Endothelial cell of umbilical vein (primary cell): ENCODE measurements around the gene RELCH. TPM values are rescaled to one million over a fixed set of nuclear protein-coding genes. Genes with fewer than 3 reads are reported as not detected.

ENCODE experiments used
- BruUV-seq: library from RNA; stranded (reverse); fragments of 400-500 nt; replicated peaks from 2 replicates; lab custom pipeline; 2021; lab: Mats Ljungman, UMichigan
- CTCF ChIA-PET: fragments of 300-600, 350-600 bp; sonication (Branson Sonifier 250); formaldehyde crosslinking; loops from one replicate; lab custom pipeline; 2021; ENCODE audit warnings: antibody characterized with exemption, inconsistent platforms; lab: Charles Lee
- POLR2A ChIA-PET: fragments of 300-600, 350-600 bp; sonication (Branson Sonifier 250); formaldehyde crosslinking; loops from one replicate; lab custom pipeline; 2021; ENCODE audit warnings: antibody characterized with exemption, inconsistent platforms; lab: Charles Lee
- DNase-seq: peaks from one replicate; pipeline ENCODE4 v3.0.0-alpha.2; 2011; ENCODE audit warnings: low read depth, low spot score
- FAIRE-seq: peaks from 2 replicates; lab custom pipeline; 2011; peaks lifted over from hg19 to GRCh38; lab: Jason Lieb, UNC
- H2AFZ ChIP-seq: 2 replicates; pipeline ENCODE4 v1.6.0; 2012; ENCODE audit warnings: low read depth, low read length, control low read depth, inconsistent platforms
- H3K27ac ChIP-seq: 2 replicates; pipeline ENCODE4 v1.5.1; 2011; ENCODE audit warnings: low read depth, mild to moderate bottlenecking, control low read depth, low read length, moderate library complexity; ENCODE audit not compliant: insufficient read depth
- H3K27me3 ChIP-seq, 2 experiments: 2 replicates each; pipeline versions ENCODE4 v1.6.0 to v1.6.1; 2011; ENCODE audit warnings: low read length in 2 of 2, mixed read lengths in 1 of 2; ENCODE audit not compliant: control insufficient read depth in 2 of 2, insufficient read depth in 2 of 2
- H3K36me3 ChIP-seq, 2 experiments: 2 replicates in 1 of 2; 3 replicates in 1 of 2; pipeline ENCODE4 v1.5.1; 2011; ENCODE audit warnings: low read length in 2 of 2, mild to moderate bottlenecking in 1 of 2, moderate library complexity in 1 of 2; ENCODE audit not compliant: control insufficient read depth in 2 of 2, insufficient read depth in 2 of 2; ENCODE audit errors: extremely low read depth in 1 of 2
- H3K4me1 ChIP-seq: 3 replicates; pipeline ENCODE4 v1.5.1; 2011; ENCODE audit warnings: mild to moderate bottlenecking, low read length; ENCODE audit not compliant: control insufficient read depth, insufficient read depth; ENCODE audit errors: extremely low read depth
- H3K4me2 ChIP-seq: 2 replicates; pipeline ENCODE4 v1.6.1; 2011; ENCODE audit warnings: low read length, control low read depth, mixed read lengths; ENCODE audit not compliant: insufficient read depth
- H3K4me3 ChIP-seq, 3 experiments: fragments of 200-600 bp in 1 of 3; sonication (generic), shearing (Covaris generic) in 1 of 3; replicated peaks in 1 of 3; 2 replicates each; pipeline ENCODE4 v1.5.1; 2011 to 2016; ENCODE audit warnings: control low read depth in 3 of 3, low read length in 3 of 3, mild to moderate bottlenecking in 2 of 3, inconsistent platforms in 1 of 3, low read depth in 1 of 3, moderate library complexity in 1 of 3; ENCODE audit not compliant: insufficient read depth in 1 of 3
- H3K79me2 ChIP-seq: 2 replicates; pipeline ENCODE4 v1.6.0; 2012; ENCODE audit warnings: low read length, inconsistent platforms; ENCODE audit not compliant: control insufficient read depth, insufficient read depth
- H3K9ac ChIP-seq: replicated peaks from 2 replicates; pipeline ENCODE3; 2011; ENCODE audit warnings: low read length, control low read depth; ENCODE audit not compliant: insufficient read depth; ENCODE audit errors: extremely low read depth
- H3K9me1 ChIP-seq: replicated peaks from 3 replicates; pipeline ENCODE4 v1.6.0; 2011; ENCODE audit warnings: mild to moderate bottlenecking, low read length; ENCODE audit not compliant: control insufficient read depth, insufficient read depth; ENCODE audit errors: extremely low read depth
- H3K9me3 ChIP-seq: replicated peaks from 2 replicates; pipeline ENCODE4 v1.5.1; 2012; ENCODE audit warnings: low read length, inconsistent platforms; ENCODE audit not compliant: control insufficient read depth, insufficient read depth
- H4K20me1 ChIP-seq: replicated peaks from 2 replicates; pipeline ENCODE3; 2011; ENCODE audit warnings: mild to moderate bottlenecking, low read length; ENCODE audit not compliant: control insufficient read depth, insufficient read depth; ENCODE audit errors: extremely low read depth
- EZH2 ChIP-seq: IDR thresholded peaks from 2 replicates; pipeline ENCODE4 v1.6.1; 2012; ENCODE audit warnings: borderline replicate concordance, low read depth, mild to moderate bottlenecking, moderate library complexity, low read length, inconsistent platforms; ENCODE audit not compliant: severe bottlenecking
- FOS ChIP-seq: IDR thresholded peaks from 2 replicates; pipeline ENCODE4 v1.6.1; 2011; ENCODE audit warnings: mild to moderate bottlenecking, low read length, moderate library complexity, borderline replicate concordance; ENCODE audit not compliant: insufficient read depth
- GATA2 ChIP-seq: IDR thresholded peaks from 2 replicates; pipeline ENCODE4 v1.7.0; 2011; ENCODE audit warnings: low read depth, mild to moderate bottlenecking, moderate library complexity, mixed read lengths, low read length; ENCODE audit not compliant: insufficient read length, insufficient read depth
- JUN ChIP-seq: IDR thresholded peaks from 2 replicates; pipeline ENCODE4 v1.6.1; 2011; ENCODE audit warnings: borderline replicate concordance, low read depth; ENCODE audit not compliant: insufficient read length, insufficient read depth
- MYC ChIP-seq: IDR thresholded peaks from one replicate; pipeline ENCODE4 v1.6.1; 2011; ENCODE audit warnings: mild to moderate bottlenecking, low read depth, low read length
- POLR2A ChIP-seq: IDR thresholded peaks from 2 replicates; pipeline ENCODE4 v1.6.1; 2012; ENCODE audit warnings: low read depth, mild to moderate bottlenecking, control low read depth, low read length
- POLR2AphosphoS5 ChIP-seq: IDR thresholded peaks from 2 replicates; pipeline ENCODE4 v1.6.1; 2012; ENCODE audit warnings: low read depth, mild to moderate bottlenecking, control low read depth, low read length, moderate library complexity; ENCODE audit not compliant: insufficient read depth
- dilution Hi-C: fragments of 300-500 bp; cut with MboI; formaldehyde crosslinking; loops from one replicate; pipeline ENCODE4 v1.15.0; 2019; ENCODE audit warnings: low sequenced_read_pairs; ENCODE audit not compliant: extremely low pct_ligation_motif_present
- intact Hi-C: fragments of 100-400 bp; cut with micrococcal nuclease; formaldehyde crosslinking; loops from one replicate; pipeline ENCODE4 v1.10.0; 2022
- polyA plus RNA-seq, 4 experiments: library from polyadenylated mRNA; depleted of rRNA in 3 of 4; stranded (reverse) in 3 of 4; unstranded in 1 of 4; fragments of >200 nt; gene quantifications; 2 replicates each; pipeline versions ENCODE4 v1.2.1 to v1.2.3, GENCODE V29; 2011 to 2012; ENCODE audit warnings: missing spikeins in 1 of 4
- total RNA-seq: library from RNA; stranded (reverse); gene quantifications from 2 replicates; pipeline ENCODE4 v1.2.3, GENCODE V29; 2021
- TF ChIP-seq, protein P1 (sequence below): IDR thresholded peaks from 2 replicates; pipeline ENCODE4 v1.6.1; 2011; ENCODE audit not compliant: insufficient read depth, insufficient read length
- TF ChIP-seq, protein P2 (sequence below), 2 donors: IDR thresholded peaks; 1 replicate in 1 of 2; 2 replicates in 1 of 2; pipeline ENCODE4 v1.5.1; 2011; ENCODE audit warnings: low read length in 2 of 2, mild to moderate bottlenecking in 2 of 2, moderate library complexity in 2 of 2, control low read depth in 1 of 2, inconsistent platforms in 1 of 2, low read depth in 1 of 2; ENCODE audit not compliant: insufficient read depth in 1 of 2; ENCODE audit errors: extremely low read depth in 1 of 2

RELCH gene
- total and polyA plus RNA-seq, 2 donors (not counting 3 experiments of a cell fraction or from before 2014, with no cell fraction given) = 6.6 to 25.2 TPM

DNA sequence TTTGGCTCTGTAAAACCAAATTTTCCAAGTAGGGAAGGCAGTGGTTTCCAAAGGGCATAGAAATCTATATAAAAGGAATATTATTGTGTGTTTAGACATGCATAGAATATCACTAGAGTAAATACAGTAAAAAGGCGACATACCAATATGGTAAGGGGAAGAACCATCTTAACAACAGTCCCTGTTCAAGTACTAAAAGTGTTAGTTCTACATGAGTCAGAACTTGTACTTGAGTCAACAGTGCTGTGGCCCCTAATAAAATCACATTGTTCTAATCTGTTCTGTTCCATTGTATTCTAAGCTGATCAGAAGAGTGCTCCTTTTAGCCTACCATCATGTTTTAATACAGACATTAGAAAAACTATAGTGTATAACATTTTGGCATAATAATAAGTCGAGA, 102.0 kb downstream of the RELCH start:
- H3K27ac ChIP-seq = no peak overlapping the region
- DNase-seq = no peak
- intact Hi-C loops = no loop called here
- H3K79me2 ChIP-seq = no peaks in the 10 kb centered on the region
- no TSS peak for BruUV-seq
- no peaks in the 10 kb centered on the region for H3K4me1 ChIP-seq
- H3K36me3 ChIP-seq = peaks cover 2 to 11% of the 10 kb centered on the region in 2 experiments
- POLR2A ChIA-PET = no interaction called here
- H2AFZ ChIP-seq = no peak overlapping the region
- dilution Hi-C loops = no loop called here
- TF ChIP-seq JUN = no peak
- no peak for TF ChIP-seq POLR2A
- TF ChIP-seq POLR2AphosphoS5 = no peak
- TF ChIP-seq, protein P1, sequence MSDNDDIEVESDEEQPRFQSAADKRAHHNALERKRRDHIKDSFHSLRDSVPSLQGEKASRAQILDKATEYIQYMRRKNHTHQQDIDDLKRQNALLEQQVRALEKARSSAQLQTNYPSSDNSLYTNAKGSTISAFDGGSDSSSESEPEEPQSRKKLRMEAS = no peak
- no peak for TF ChIP-seq GATA2
- TF ChIP-seq EZH2 = no peak
- CTCF ChIA-PET = no interaction called here
- no peaks in the 10 kb centered on the region for H4K20me1 ChIP-seq
- no peak overlapping the region for H3K4me3 ChIP-seq
- no peak overlapping the region for H3K4me2 ChIP-seq
- FAIRE-seq = no peak
- H3K9me3 ChIP-seq = no peaks in the 10 kb centered on the region
- no peak overlapping the region for H3K9ac ChIP-seq
- no peaks in the 10 kb centered on the region for H3K9me1 ChIP-seq
- H3K27me3 ChIP-seq = no peaks in the 10 kb centered on the region

DNA sequence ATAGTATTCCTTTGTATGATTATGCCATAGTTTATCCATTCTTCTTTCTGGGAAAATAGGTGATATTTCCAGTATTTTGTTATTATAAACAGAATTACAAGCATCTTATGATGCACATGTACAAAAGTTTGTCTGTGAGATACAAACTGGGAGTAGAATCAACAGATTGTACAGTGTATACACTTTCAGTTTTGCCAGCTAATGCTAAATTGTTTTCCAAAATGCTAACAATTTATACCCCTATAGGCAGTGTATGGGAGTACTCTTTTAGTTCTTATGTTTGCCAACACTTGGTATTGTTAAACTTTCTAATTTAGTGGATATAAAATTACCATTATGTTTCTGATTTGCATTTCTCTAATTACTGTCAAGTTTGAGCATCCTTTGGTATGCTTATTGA, 107.0 kb downstream of the RELCH start:
- BruUV-seq = no TSS peak
- no peak for FAIRE-seq

More for the DNA sequence above, 107.0 kb downstream of the RELCH start:
- H4K20me1 ChIP-seq = no peaks in the 10 kb centered on the region
- dilution Hi-C loops (no loop called here), intact Hi-C loops (no loop called here)
- no peak overlapping the region for H3K4me2 ChIP-seq
- ChIA-PET POLR2A (no interaction called here), CTCF (interaction anchor here (0.7 to 1.1 kb wide), 2 partner anchors 21 to 29 kb away, joined by 3 read pairs; no protein-coding TSS in a partner anchor)
- TF ChIP-seq POLR2A = no peak
- TF ChIP-seq FOS = no peak
- TF ChIP-seq GATA2 = no peak
- TF ChIP-seq, protein P2, sequence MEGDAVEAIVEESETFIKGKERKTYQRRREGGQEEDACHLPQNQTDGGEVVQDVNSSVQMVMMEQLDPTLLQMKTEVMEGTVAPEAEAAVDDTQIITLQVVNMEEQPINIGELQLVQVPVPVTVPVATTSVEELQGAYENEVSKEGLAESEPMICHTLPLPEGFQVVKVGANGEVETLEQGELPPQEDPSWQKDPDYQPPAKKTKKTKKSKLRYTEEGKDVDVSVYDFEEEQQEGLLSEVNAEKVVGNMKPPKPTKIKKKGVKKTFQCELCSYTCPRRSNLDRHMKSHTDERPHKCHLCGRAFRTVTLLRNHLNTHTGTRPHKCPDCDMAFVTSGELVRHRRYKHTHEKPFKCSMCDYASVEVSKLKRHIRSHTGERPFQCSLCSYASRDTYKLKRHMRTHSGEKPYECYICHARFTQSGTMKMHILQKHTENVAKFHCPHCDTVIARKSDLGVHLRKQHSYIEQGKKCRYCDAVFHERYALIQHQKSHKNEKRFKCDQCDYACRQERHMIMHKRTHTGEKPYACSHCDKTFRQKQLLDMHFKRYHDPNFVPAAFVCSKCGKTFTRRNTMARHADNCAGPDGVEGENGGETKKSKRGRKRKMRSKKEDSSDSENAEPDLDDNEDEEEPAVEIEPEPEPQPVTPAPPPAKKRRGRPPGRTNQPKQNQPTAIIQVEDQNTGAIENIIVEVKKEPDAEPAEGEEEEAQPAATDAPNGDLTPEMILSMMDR (IDR thresholded peaks at IDR 0.05; ENCODE audit: extremely low read depth in 1 of 2, insufficient read depth in 1 of 2, low read depth in 1 of 2, low read length in 2 of 2) = no peak
- TF ChIP-seq MYC = no peak
- TF ChIP-seq JUN = no peak
- TF ChIP-seq POLR2AphosphoS5 = no peak
- no peak for TF ChIP-seq EZH2
- TF ChIP-seq, protein P1 = no peak
- H3K36me3 ChIP-seq = peaks cover 0 to 7% of the 10 kb centered on the region in 2 experiments
- no peak overlapping the region for H2AFZ ChIP-seq
- no peak for DNase-seq
- H3K9me3 ChIP-seq = no peaks in the 10 kb centered on the region
- no peaks in the 10 kb centered on the region for H3K9me1 ChIP-seq
- H3K27me3 ChIP-seq = no peaks in the 10 kb centered on the region
- H3K27ac ChIP-seq = no peak overlapping the region
- H3K4me3 ChIP-seq = no peak overlapping the region
- no peaks in the 10 kb centered on the region for H3K79me2 ChIP-seq
- H3K9ac ChIP-seq = no peak overlapping the region
- no peaks in the 10 kb centered on the region for H3K4me1 ChIP-seq
